ENCODE data around the gene CCM2. TPM values are rescaled to one million over a fixed set of nuclear protein-coding genes. Genes with fewer than 3 reads are reported as not detected.

The CCM2 gene
- total RNA-seq, 1 donor from 2014 or later: 35.7 TPM

DNA sequence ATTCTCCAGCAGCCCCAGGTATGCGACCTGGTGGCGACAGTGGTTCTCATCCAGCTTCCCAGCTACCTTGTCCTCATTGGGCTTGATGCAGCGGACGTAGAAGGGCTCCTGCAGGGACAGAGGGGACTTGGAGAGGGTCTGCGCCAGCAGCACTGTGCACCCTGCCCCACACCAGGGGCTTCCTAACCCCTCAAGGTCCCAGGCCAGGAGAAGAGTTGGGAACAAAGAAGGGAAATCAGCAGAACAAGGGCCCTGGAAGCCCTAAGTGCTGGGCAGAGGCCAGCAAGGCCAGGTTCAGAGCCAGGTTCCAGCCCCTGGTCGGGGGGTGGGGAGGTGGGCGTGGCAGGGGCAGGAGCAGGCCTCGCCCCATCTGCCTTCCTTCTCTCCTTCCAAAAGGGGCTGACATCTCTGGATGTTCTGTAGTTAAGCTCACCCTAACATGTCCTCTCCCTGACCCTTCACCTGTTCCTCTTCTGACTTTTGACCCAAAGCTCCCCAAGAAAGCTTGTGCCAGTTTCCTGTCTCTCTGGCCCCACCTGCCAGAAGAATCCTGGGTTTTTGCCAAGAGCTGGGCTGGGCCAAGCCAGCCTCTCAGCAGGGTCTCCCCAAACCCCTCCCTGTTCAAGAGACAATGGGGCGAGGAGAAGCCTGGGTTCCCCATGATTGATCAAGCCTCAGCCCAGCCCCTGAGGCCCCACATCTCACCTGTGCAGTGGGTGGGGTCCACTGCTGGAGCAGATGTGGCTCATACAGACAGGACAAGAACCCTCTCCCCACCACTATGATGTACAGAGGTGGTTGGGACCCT, 33.1 kb upstream of the CCM2 start:
- H3K27me3 Mint-ChIP-seq (ENCODE audit: low read depth): no peaks in the 10 kb centered on the region
- H3K27ac Mint-ChIP-seq (ENCODE audit: unreplicated experiment): no peak overlapping the region
- H3K4me3 Mint-ChIP-seq: no peak overlapping the region
- no peaks in the 10 kb centered on the region for H3K36me3 Mint-ChIP-seq (ENCODE audit: low read depth)
- no peak for DNase-seq (ENCODE audit: low read depth, low spot score)
- H3K9me3 Mint-ChIP-seq: no peaks in the 10 kb centered on the region
- TF ChIP-seq CTCF (conservative IDR thresholded peaks at IDR 0.05): no peak
- no peaks in the 10 kb centered on the region for H3K4me1 Mint-ChIP-seq

GRCh38 chr7:44967571-44968446, 32.2 kb upstream of the CCM2 start:
- TF ChIP-seq CTCF (conservative IDR thresholded peaks at IDR 0.05): peak; percentile 24
- H3K4me1 Mint-ChIP-seq: no peaks in the 10 kb centered on the region
- no peak for DNase-seq (ENCODE audit: low read depth, low spot score)
- H3K27ac Mint-ChIP-seq (ENCODE audit: unreplicated experiment): no peak overlapping the region
- no peaks in the 10 kb centered on the region for H3K27me3 Mint-ChIP-seq (ENCODE audit: low read depth)
- H3K36me3 Mint-ChIP-seq (ENCODE audit: low read depth): no peaks in the 10 kb centered on the region
- no peaks in the 10 kb centered on the region for H3K9me3 Mint-ChIP-seq
- no peak overlapping the region for H3K4me3 Mint-ChIP-seq

GRCh38 chr7:44969049-44969700, 30.8 kb upstream of the CCM2 start:
- Mint-ChIP-seq H3K36me3 (ENCODE audit: low read depth) (no peaks in the 10 kb centered on the region), H3K9me3 (no peaks in the 10 kb centered on the region), H3K4me1 (no peaks in the 10 kb centered on the region), H3K4me3 (no peak overlapping the region), H3K27ac (ENCODE audit: unreplicated experiment) (no peak overlapping the region), H3K27me3 (ENCODE audit: low read depth) (no peaks in the 10 kb centered on the region)
- TF ChIP-seq CTCF (conservative IDR thresholded peaks at IDR 0.05): no peak
- no peak for DNase-seq (ENCODE audit: low read depth, low spot score)

GRCh38 chr7:44969701-44970522, 30.1 kb upstream of the CCM2 start:
- H3K9me3 Mint-ChIP-seq: no peaks in the 10 kb centered on the region
- no peak overlapping the region for H3K4me3 Mint-ChIP-seq
- H3K27ac Mint-ChIP-seq (ENCODE audit: unreplicated experiment): no peak overlapping the region
- no peak for TF ChIP-seq CTCF (conservative IDR thresholded peaks at IDR 0.05)
- no peaks in the 10 kb centered on the region for H3K4me1 Mint-ChIP-seq
- no peak for DNase-seq (ENCODE audit: low read depth, low spot score)
- H3K27me3 Mint-ChIP-seq (ENCODE audit: low read depth): no peaks in the 10 kb centered on the region
- no peaks in the 10 kb centered on the region for H3K36me3 Mint-ChIP-seq (ENCODE audit: low read depth)

Measured in neural crest cell (in vitro differentiated cells).